IPS-20b (cell line): ENCODE measurements around the gene GLT6D1.

Experiments
- H3K27ac ChIP-seq: one replicate; pipeline ENCODE4 v1.5.1; 2013; ENCODE audit warnings: low read length
- H3K27me3 ChIP-seq: 2 replicates; pipeline ENCODE4 v1.6.1; 2013; ENCODE audit warnings: mild to moderate bottlenecking, low read length, inconsistent platforms; ENCODE audit not compliant: insufficient read depth
- H3K36me3 ChIP-seq: 2 replicates; pipeline ENCODE4 v1.6.1; 2013; ENCODE audit warnings: low read depth, mild to moderate bottlenecking, inconsistent platforms, low read length, moderate library complexity; ENCODE audit not compliant: insufficient read depth
- H3K4me1 ChIP-seq: 2 replicates; pipeline ENCODE4 v1.6.1; 2013; ENCODE audit warnings: mild to moderate bottlenecking, control low read depth, inconsistent platforms, low read length, moderate library complexity; ENCODE audit not compliant: insufficient read depth
- H3K4me3 ChIP-seq: 2 replicates; pipeline ENCODE4 v1.5.1; 2013; ENCODE audit warnings: mild to moderate bottlenecking, low read length, inconsistent platforms
- H3K9ac ChIP-seq: 2 replicates; pipeline ENCODE4 v1.6.1; 2013; ENCODE audit warnings: low read depth, mild to moderate bottlenecking, inconsistent platforms, low read length, moderate library complexity
- H3K9me3 ChIP-seq: 2 replicates; pipeline ENCODE4 v1.6.1; 2013; ENCODE audit warnings: mild to moderate bottlenecking, low read depth, low read length, inconsistent platforms; ENCODE audit not compliant: insufficient read depth

GLT6D1 gene

DNA sequence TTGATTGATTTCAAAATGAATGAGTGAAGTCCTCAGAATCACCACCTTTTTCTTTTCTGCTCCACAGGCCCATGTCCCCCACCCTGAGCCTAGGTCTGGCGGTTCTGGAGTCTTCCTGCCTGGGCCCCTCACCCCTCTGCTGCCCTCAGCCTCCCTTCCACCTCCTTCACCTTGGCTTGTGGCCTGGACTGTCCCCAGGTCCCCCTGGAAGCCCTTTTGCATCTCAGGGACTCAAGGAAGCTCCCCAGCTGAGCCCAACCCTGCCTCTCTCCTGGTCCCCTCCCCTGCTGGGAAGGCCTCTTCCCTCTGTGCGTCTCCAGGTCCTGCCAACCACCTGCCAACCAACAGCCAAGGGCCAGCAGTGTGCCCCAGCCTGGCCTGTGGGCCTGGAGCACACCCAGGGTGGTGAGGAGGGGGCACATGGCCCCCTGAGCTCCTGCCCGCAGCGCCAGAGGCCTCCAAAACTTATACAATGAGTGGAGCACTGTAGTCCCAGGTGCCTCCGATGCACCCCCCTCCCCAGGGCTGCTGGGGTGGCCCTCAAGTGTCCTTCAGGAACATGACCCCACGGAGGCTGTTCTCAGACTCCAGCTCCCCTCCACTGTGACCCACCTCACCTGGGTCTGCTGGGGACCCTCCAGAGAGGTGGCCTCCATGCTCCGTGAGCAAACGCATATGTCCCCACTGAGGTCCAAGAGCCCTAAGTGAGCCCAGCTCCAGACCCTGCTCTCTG lies 20.3 kb downstream of the GLT6D1 start:
- Histone ChIP-seq H3K36me3 (no peaks in the 10 kb centered on the region), H3K4me1 (no peaks in the 10 kb centered on the region), H3K27ac (no peak overlapping the region), H3K9me3 (no peaks in the 10 kb centered on the region), H3K4me3 (no peak overlapping the region), H3K27me3 (no peaks in the 10 kb centered on the region), H3K9ac (no peak overlapping the region)

DNA sequence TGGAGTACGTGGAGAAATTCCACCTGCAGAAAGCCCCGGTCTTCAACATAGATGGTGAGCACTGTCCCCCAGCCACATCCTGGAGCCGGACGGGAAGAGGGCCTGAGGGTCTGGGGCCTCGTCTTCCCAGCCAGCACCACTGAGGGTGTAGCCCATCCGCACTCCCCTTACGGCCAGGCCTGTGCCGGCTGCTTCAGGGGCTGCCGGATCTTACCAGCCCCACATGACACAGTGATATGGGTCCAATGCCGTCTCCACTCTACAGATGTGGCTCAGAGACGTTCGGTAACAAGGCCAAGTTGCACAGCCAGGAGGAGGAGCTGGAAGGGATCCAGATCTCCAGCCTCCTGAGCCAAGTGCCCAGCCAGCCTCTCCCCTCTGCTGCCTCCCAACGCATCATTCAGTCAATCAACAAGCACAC lies 21.3 kb downstream of the GLT6D1 start:
- H3K9ac ChIP-seq: no peak overlapping the region
- H3K27me3 ChIP-seq: no peaks in the 10 kb centered on the region
- H3K27ac ChIP-seq: no peak overlapping the region
- no peaks in the 10 kb centered on the region for H3K36me3 ChIP-seq
- no peaks in the 10 kb centered on the region for H3K4me1 ChIP-seq
- no peak overlapping the region for H3K4me3 ChIP-seq
- no peaks in the 10 kb centered on the region for H3K9me3 ChIP-seq

- Histone ChIP-seq H3K9me3 (no peaks in the 10 kb centered on the region), H3K4me1 (no peaks in the 10 kb centered on the region), H3K36me3 (no peaks in the 10 kb centered on the region), H3K27ac (no peak overlapping the region), H3K27me3 (no peaks in the 10 kb centered on the region), H3K9ac (no peak overlapping the region), H3K4me3 (no peak overlapping the region)
Observed at GRCh38 chr9:135617538-135617900, 21.8 kb downstream of the GLT6D1 start.

GRCh38 chr9:135616619-135617537 lies 22.5 kb downstream of the GLT6D1 start:
- H3K27me3 ChIP-seq: no peaks in the 10 kb centered on the region

GRCh38 chr9:135615666-135616618 lies 23.4 kb downstream of the GLT6D1 start:
- Histone ChIP-seq H3K9ac (no peak overlapping the region), H3K27me3 (no peaks in the 10 kb centered on the region), H3K27ac (no peak overlapping the region), H3K9me3 (no peaks in the 10 kb centered on the region), H3K4me1 (no peaks in the 10 kb centered on the region), H3K4me3 (no peak overlapping the region), H3K36me3 (no peaks in the 10 kb centered on the region)

More at GRCh38 chr9:135616619-135617537, 22.5 kb downstream of the GLT6D1 start:
- Histone ChIP-seq H3K27ac (no peak overlapping the region), H3K9ac (no peak overlapping the region), H3K9me3 (no peaks in the 10 kb centered on the region), H3K4me1 (no peaks in the 10 kb centered on the region), H3K36me3 (no peaks in the 10 kb centered on the region), H3K4me3 (no peak overlapping the region)

DNA sequence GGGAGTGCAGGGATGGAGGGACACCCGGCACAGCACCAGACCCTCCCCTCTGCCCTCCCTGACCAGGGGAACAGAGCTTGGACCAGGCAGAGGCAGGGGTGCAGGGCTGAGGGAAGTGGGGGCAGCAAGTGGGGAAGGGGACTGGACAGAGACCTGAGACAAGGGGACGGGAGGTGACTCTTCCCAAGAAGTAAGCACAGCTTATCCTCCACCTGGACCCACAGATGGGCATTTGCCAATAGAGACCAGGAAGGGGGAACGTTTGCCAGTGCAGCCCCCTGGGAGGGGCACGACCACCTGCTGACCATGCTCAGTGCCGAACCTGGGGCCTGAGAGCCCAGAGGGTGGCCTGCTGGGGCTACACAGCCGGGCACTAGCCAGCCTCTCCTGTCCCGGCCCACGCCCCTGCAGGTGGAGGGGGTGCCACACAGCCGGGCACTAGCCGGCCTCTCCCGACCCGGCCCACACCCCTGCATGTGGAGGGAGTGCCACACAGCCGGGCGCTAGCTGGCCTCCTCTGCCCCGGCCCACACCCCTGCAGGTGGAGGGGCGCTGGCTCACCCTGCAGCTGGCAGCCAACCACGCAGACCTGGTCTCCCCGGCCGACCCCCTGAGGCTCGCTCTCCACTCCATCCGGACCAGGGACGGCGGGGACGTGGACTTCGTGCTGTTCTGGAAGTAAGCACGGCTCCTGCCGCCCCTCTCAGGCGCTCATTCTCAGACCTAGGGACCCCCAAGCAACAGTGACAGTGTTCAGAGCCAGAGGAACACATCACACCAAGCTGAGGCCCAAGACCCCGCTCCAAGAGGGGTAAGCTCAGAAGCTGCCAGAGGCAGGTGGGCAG lies 24.3 kb downstream of the GLT6D1 start:
- no peaks in the 10 kb centered on the region for H3K4me1 ChIP-seq
- no peak overlapping the region for H3K4me3 ChIP-seq
- H3K9ac ChIP-seq: no peak overlapping the region
- H3K27ac ChIP-seq: no peak overlapping the region
- no peaks in the 10 kb centered on the region for H3K36me3 ChIP-seq
- H3K27me3 ChIP-seq: no peaks in the 10 kb centered on the region
- H3K9me3 ChIP-seq: no peaks in the 10 kb centered on the region

GRCh38 chr9:135613946-135614805 lies 25.2 kb downstream of the GLT6D1 start:
- H3K27me3 ChIP-seq: no peaks in the 10 kb centered on the region
- H3K36me3 ChIP-seq: no peaks in the 10 kb centered on the region
- H3K27ac ChIP-seq: no peak overlapping the region
- no peak overlapping the region for H3K9ac ChIP-seq
- no peak overlapping the region for H3K4me3 ChIP-seq
- H3K9me3 ChIP-seq: no peaks in the 10 kb centered on the region
- H3K4me1 ChIP-seq: no peaks in the 10 kb centered on the region

GRCh38 chr9:135612981-135613910 lies 26.1 kb downstream of the GLT6D1 start:
- Histone ChIP-seq H3K9ac (no peak overlapping the region), H3K36me3 (no peaks in the 10 kb centered on the region), H3K27me3 (no peaks in the 10 kb centered on the region), H3K4me3 (no peak overlapping the region), H3K27ac (no peak overlapping the region), H3K9me3 (no peaks in the 10 kb centered on the region), H3K4me1 (no peaks in the 10 kb centered on the region)

DNA sequence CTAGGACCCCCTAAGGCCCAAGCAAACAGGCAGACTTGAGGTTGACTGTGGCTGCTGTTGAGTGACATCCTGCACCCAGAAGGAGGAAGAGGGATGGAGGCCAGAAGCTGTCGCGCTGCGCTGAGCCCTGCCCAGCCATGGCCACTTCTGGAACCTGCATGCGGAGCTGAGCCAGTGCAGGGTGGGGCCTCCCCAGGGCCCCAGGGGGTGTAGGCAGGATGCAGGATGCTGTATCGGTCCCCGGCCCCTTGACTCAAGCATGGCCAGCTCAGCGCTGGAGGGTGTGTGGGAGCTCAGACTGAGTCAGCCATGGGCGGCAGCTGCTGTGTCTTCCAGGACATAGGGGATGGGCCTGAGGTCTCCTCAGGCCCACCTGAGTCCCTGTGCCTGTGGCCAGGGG lies 26.9 kb downstream of the GLT6D1 start:
- no peak overlapping the region for H3K4me3 ChIP-seq
- no peaks in the 10 kb centered on the region for H3K27me3 ChIP-seq

More for the DNA sequence above, 26.9 kb downstream of the GLT6D1 start:
- no peaks in the 10 kb centered on the region for H3K4me1 ChIP-seq
- no peaks in the 10 kb centered on the region for H3K9me3 ChIP-seq
- no peak overlapping the region for H3K27ac ChIP-seq
- H3K36me3 ChIP-seq: no peaks in the 10 kb centered on the region
- no peak overlapping the region for H3K9ac ChIP-seq
